A673 (cell line): Measurements from ENCODE around the gene COL16A1. TPM values are rescaled to one million over a fixed set of nuclear protein-coding genes. Genes with fewer than 3 reads are reported as not detected.

Source experiments
- BruUV-seq: library from RNA; stranded (reverse); fragments of 400-500 nt; replicated peaks from 2 replicates; lab custom pipeline; 2021; lab: Mats Ljungman, UMichigan
- CTCF ChIA-PET: fragments of 300-600 bp; sonication (Branson Sonifier 250); formaldehyde crosslinking; loops from one replicate; lab custom pipeline; 2022; ENCODE audit warnings: antibody characterized with exemption; lab: Charles Lee
- POLR2A ChIA-PET: fragments of 300-600 bp; sonication (Branson Sonifier 250); formaldehyde crosslinking; loops from one replicate; lab custom pipeline; 2022; ENCODE audit warnings: antibody characterized with exemption; ENCODE audit not compliant: low non-redundant PET; lab: Charles Lee
- DNase-seq: peaks from one replicate; pipeline ENCODE4 v3.0.0-alpha.2; 2015; ENCODE audit warnings: low spot score
- H3K27ac ChIP-seq: fragments of 200-600 bp; sonication (generic); 2 replicates; pipeline ENCODE4 v1.5.1; 2016; ENCODE audit warnings: mixed run types, low read depth, mild to moderate bottlenecking, mixed read lengths, antibody characterized with exemption, low read length; ENCODE audit not compliant: poor library complexity, severe bottlenecking
- H3K27me3 ChIP-seq: fragments of 200-600 bp; sonication (generic); replicated peaks from 2 replicates; pipeline ENCODE4 v1.6.1; 2017; ENCODE audit warnings: mixed run types, low read depth, mild to moderate bottlenecking, mixed read lengths, antibody characterized with exemption, low read length; ENCODE audit not compliant: insufficient read depth, poor library complexity
- H3K36me3 ChIP-seq: fragments of 200-600 bp; sonication (generic); 2 replicates; pipeline ENCODE4 v1.6.1; 2016; ENCODE audit warnings: mixed run types, mild to moderate bottlenecking, mixed read lengths, antibody characterized with exemption, low read length; ENCODE audit not compliant: insufficient read depth, poor library complexity, severe bottlenecking
- H3K4me1 ChIP-seq: fragments of 200-600 bp; sonication (generic); 2 replicates; pipeline ENCODE4 v1.6.1; 2017; ENCODE audit warnings: mixed run types, mild to moderate bottlenecking, mixed read lengths, antibody characterized with exemption, low read length; ENCODE audit not compliant: insufficient read depth, poor library complexity, severe bottlenecking
- H3K4me3 ChIP-seq: fragments of 200-600 bp; sonication (generic); 2 replicates; pipeline ENCODE4 v1.5.1; 2016; ENCODE audit warnings: low read depth, mixed run types, mild to moderate bottlenecking, mixed read lengths, low read length; ENCODE audit not compliant: poor library complexity, severe bottlenecking
- H3K9me3 ChIP-seq: fragments of 200-600 bp; sonication (generic); 2 replicates; pipeline ENCODE4 v1.6.1; 2016; ENCODE audit warnings: mixed run types, low read depth, mild to moderate bottlenecking, mixed read lengths, antibody characterized with exemption, low read length; ENCODE audit not compliant: poor library complexity, severe bottlenecking
- CTCF ChIP-seq: fragments of 300-800, 200-600 bp; sonication (generic); conservative IDR thresholded peaks from 2 replicates; pipeline ENCODE4 v1.5.1; 2017; ENCODE audit warnings: low read depth, mild to moderate bottlenecking, antibody characterized with exemption, low read length, moderate library complexity, mixed read lengths
- EZH2 ChIP-seq: fragments of 200-600 bp; sonication (generic); IDR thresholded peaks from 2 replicates; pipeline ENCODE4 v1.6.1; 2017; ENCODE audit warnings: borderline replicate concordance, low read depth, mild to moderate bottlenecking, mixed read lengths, antibody characterized with exemption, low read length; ENCODE audit not compliant: poor library complexity, severe bottlenecking
- intact Hi-C: fragments of 100-400 bp; cut with micrococcal nuclease; formaldehyde crosslinking; loops from one replicate; pipeline ENCODE4 v1.10.0; 2022; ENCODE audit not compliant: unreplicated experiment
- total RNA-seq: library from RNA; stranded (reverse); gene quantifications from 2 replicates; pipeline ENCODE4 v1.2.3, GENCODE V29; 2021

COL16A1 gene
- total RNA-seq, 1 experiment from 2014 or later = 26.6 TPM

GRCh38 chr1:31705080-31705866, 1.5 kb upstream of the COL16A1 start:
- Histone ChIP-seq H3K27ac (peak overlapping the region; percentile 75), H3K4me1 (peaks cover 59% of the 10 kb centered on the region), H3K9me3 (no peaks in the 10 kb centered on the region), H3K27me3 (no peaks in the 10 kb centered on the region), H3K36me3 (no peaks in the 10 kb centered on the region), H3K4me3 (no peak overlapping the region)
- CTCF ChIA-PET = interaction anchor here (0.6 to 1.7 kb wide), 6 partner anchors 9 to 84 kb away, joined by 5 to 9 read pairs (median 6); no protein-coding TSS in a partner anchor
- BruUV-seq = no TSS peak
- peak; percentile 44; the same call in 1 of the 2 replicates for TF ChIP-seq CTCF
- no peak for TF ChIP-seq EZH2
- POLR2A ChIA-PET = interaction anchor here (0.6 kb wide), 1 partner anchor 207 kb away, joined by 7 read pairs; no protein-coding TSS in a partner anchor
- DNase-seq = peak; percentile 88
- intact Hi-C loops = loop anchor here (2.0 kb wide), 1 partner anchor 38 kb away; no protein-coding TSS in a partner anchor

GRCh38 chr1:31704271-31705079, 658 bp upstream of the COL16A1 start:
- DNase-seq = peak; percentile 41

More at GRCh38 chr1:31704271-31705079, 658 bp upstream of the COL16A1 start:
- no peaks in the 10 kb centered on the region for H3K36me3 ChIP-seq
- peaks cover 59% of the 10 kb centered on the region for H3K4me1 ChIP-seq
- peak overlapping the region; percentile 41 for H3K4me3 ChIP-seq
- ChIA-PET POLR2A (interaction anchor here (0.6 kb wide), 2 partner anchors 85 to 208 kb away, joined by 4 to 7 read pairs; no protein-coding TSS in a partner anchor), CTCF (interaction anchor here (0.6 to 1.7 kb wide), 7 partner anchors 10 to 85 kb away, joined by 3 to 9 read pairs (median 6); no protein-coding TSS in a partner anchor)
- peak overlapping the region; percentile 75 for H3K27ac ChIP-seq
- TF ChIP-seq CTCF = no peak
- no peak for TF ChIP-seq EZH2
- no TSS peak for BruUV-seq
- no peaks in the 10 kb centered on the region for H3K27me3 ChIP-seq
- no peaks in the 10 kb centered on the region for H3K9me3 ChIP-seq
- intact Hi-C loops = loop anchor here (2.0 kb wide), 1 partner anchor 38 kb away; no protein-coding TSS in a partner anchor
